Measurements from ENCODE around the gene KRTAP10-10. TPM values are rescaled to one million over a fixed set of nuclear protein-coding genes. Genes with fewer than 3 reads are reported as not detected.

The KRTAP10-10 gene
- total and polyA plus RNA-seq, 9 of the 15 experiments (the other 6 are each of a cell fraction or from before 2014, with no cell fraction given) = not detected

- ATAC-seq = no peak
- no peak overlapping the region for H2AFZ ChIP-seq (ENCODE audit: low read depth, low read length)
- in situ Hi-C loops (cut with MboI) = no loop called here
- H3K27me3 ChIP-seq (ENCODE audit: control insufficient read depth in 2 of 2, insufficient read depth in 2 of 2, low read length in 2 of 2) = peaks cover 9 to 36% of the 10 kb centered on the region in 2 experiments
- POLR2A ChIA-PET = interaction anchor here (1.6 kb wide), 1 partner anchor 10 kb away, joined by 4 read pairs; no protein-coding TSS in a partner anchor
- no peak for FAIRE-seq
- H3K4me3 ChIP-seq = no peak overlapping the region
- H3K9ac ChIP-seq (ENCODE audit: insufficient read depth in 1 of 2, low read depth in 2 of 2, low read length in 2 of 2) = no peak overlapping the region
- CTCF ChIA-PET (ENCODE audit: low intra/inter-chr PET ratio) = no interaction called here
- DNase-seq (ENCODE audit: extremely low read depth in 1 of 4, low spot score in 3 of 4) = no peak
- peaks cover 0 to 6% of the 10 kb centered on the region in 2 experiments; a peak in 2 of 5 replicates for H3K4me1 ChIP-seq (replicated peaks in 1 of 2; ENCODE audit: control insufficient read depth in 2 of 2, insufficient read depth in 2 of 2, low read length in 2 of 2)
- 0 out of 2 replicates have a peak, but pooled peaks cover 2% of the 10 kb centered on the region for H4K20me1 ChIP-seq (replicated peaks; ENCODE audit: control insufficient read depth, insufficient read depth, low read length)
- WGBS (ENCODE audit: insufficient coverage, low coverage, missing lambda C conversion rate) = 3% methylated on average over 11 of the region's 11 CpGs
- H3K79me2 ChIP-seq (ENCODE audit: control insufficient read depth, insufficient read depth, low read length) = no peaks in the 10 kb centered on the region
- no peaks in the 10 kb centered on the region for H3K9me3 ChIP-seq (replicated peaks; ENCODE audit: control insufficient read depth, insufficient read depth, low read depth, low read length)
- no peaks in the 10 kb centered on the region for H3K9me1 ChIP-seq (ENCODE audit: control insufficient read depth, insufficient read depth, low read length)
- no TSS peak for BruUV-seq (replicated peaks)
- no peak overlapping the region for H3K4me2 ChIP-seq (ENCODE audit: insufficient read depth, low read length)
- intact Hi-C loops (cut with micrococcal nuclease) = no loop called here
- H3K36me3 ChIP-seq (ENCODE audit: control insufficient read depth, insufficient read depth, low read length) = no peaks in the 10 kb centered on the region
- TF ChIP-seq MEIS2 (IDR thresholded peaks at IDR 0.05; ENCODE audit: partially characterized antibody) = no peak
- no peak for TF ChIP-seq ZNF174 (CRISPR knock-in tag; IDR thresholded peaks at IDR 0.05)
- TF ChIP-seq USF2 (CRISPR knock-in tag; IDR thresholded peaks at IDR 0.05) = no peak
- TF ChIP-seq, protein P1, sequence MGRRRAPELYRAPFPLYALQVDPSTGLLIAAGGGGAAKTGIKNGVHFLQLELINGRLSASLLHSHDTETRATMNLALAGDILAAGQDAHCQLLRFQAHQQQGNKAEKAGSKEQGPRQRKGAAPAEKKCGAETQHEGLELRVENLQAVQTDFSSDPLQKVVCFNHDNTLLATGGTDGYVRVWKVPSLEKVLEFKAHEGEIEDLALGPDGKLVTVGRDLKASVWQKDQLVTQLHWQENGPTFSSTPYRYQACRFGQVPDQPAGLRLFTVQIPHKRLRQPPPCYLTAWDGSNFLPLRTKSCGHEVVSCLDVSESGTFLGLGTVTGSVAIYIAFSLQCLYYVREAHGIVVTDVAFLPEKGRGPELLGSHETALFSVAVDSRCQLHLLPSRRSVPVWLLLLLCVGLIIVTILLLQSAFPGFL (CRISPR knock-in tag; IDR thresholded peaks at IDR 0.05) = no peak
- TF ChIP-seq, protein P2, sequence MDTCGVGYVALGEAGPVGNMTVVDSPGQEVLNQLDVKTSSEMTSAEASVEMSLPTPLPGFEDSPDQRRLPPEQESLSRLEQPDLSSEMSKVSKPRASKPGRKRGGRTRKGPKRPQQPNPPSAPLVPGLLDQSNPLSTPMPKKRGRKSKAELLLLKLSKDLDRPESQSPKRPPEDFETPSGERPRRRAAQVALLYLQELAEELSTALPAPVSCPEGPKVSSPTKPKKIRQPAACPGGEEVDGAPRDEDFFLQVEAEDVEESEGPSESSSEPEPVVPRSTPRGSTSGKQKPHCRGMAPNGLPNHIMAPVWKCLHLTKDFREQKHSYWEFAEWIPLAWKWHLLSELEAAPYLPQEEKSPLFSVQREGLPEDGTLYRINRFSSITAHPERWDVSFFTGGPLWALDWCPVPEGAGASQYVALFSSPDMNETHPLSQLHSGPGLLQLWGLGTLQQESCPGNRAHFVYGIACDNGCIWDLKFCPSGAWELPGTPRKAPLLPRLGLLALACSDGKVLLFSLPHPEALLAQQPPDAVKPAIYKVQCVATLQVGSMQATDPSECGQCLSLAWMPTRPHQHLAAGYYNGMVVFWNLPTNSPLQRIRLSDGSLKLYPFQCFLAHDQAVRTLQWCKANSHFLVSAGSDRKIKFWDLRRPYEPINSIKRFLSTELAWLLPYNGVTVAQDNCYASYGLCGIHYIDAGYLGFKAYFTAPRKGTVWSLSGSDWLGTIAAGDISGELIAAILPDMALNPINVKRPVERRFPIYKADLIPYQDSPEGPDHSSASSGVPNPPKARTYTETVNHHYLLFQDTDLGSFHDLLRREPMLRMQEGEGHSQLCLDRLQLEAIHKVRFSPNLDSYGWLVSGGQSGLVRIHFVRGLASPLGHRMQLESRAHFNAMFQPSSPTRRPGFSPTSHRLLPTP (IDR thresholded peaks at IDR 0.05; ENCODE audit: borderline replicate concordance, extremely low read depth, insufficient read length) = no peak
- TF ChIP-seq, protein P3, sequence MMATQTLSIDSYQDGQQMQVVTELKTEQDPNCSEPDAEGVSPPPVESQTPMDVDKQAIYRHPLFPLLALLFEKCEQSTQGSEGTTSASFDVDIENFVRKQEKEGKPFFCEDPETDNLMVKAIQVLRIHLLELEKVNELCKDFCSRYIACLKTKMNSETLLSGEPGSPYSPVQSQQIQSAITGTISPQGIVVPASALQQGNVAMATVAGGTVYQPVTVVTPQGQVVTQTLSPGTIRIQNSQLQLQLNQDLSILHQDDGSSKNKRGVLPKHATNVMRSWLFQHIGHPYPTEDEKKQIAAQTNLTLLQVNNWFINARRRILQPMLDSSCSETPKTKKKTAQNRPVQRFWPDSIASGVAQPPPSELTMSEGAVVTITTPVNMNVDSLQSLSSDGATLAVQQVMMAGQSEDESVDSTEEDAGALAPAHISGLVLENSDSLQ (IDR thresholded peaks at IDR 0.05) = no peak
- TF ChIP-seq TAF15 (IDR thresholded peaks at IDR 0.05; ENCODE audit: low read depth, low read length) = no peak
- TF ChIP-seq TEAD1 (CRISPR knock-in tag; IDR thresholded peaks at IDR 0.05) = no peak
- TF ChIP-seq, protein P4, sequence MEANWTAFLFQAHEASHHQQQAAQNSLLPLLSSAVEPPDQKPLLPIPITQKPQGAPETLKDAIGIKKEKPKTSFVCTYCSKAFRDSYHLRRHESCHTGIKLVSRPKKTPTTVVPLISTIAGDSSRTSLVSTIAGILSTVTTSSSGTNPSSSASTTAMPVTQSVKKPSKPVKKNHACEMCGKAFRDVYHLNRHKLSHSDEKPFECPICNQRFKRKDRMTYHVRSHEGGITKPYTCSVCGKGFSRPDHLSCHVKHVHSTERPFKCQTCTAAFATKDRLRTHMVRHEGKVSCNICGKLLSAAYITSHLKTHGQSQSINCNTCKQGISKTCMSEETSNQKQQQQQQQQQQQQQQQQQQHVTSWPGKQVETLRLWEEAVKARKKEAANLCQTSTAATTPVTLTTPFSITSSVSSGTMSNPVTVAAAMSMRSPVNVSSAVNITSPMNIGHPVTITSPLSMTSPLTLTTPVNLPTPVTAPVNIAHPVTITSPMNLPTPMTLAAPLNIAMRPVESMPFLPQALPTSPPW (CRISPR knock-in tag; IDR thresholded peaks at IDR 0.05) = no peak
- TF ChIP-seq EP300 (IDR thresholded peaks at IDR 0.05; ENCODE audit: low read length) = no peak
- TF ChIP-seq ZNF280A (IDR thresholded peaks at IDR 0.05; ENCODE audit: low read depth, partially characterized antibody) = no peak
- H3K27ac ChIP-seq (ENCODE audit: extremely low read depth, low read depth, low read length) = no peak overlapping the region
Observed at GRCh38 chr21:44681152-44681551, 44.0 kb downstream of the KRTAP10-10 start.

Data from K562 (cell line).